ENCODE data around the gene EIF4H. TPM values are rescaled to one million over a fixed set of nuclear protein-coding genes. Genes with fewer than 3 reads are reported as not detected.
"Not testable (repeated sequence)": the region's sequence is repeated elsewhere in the genome, so short reads cannot be mapped to it uniquely, and the experiment has no call there.

EIF4H gene
- 132 TPM for total RNA-seq

DNA sequence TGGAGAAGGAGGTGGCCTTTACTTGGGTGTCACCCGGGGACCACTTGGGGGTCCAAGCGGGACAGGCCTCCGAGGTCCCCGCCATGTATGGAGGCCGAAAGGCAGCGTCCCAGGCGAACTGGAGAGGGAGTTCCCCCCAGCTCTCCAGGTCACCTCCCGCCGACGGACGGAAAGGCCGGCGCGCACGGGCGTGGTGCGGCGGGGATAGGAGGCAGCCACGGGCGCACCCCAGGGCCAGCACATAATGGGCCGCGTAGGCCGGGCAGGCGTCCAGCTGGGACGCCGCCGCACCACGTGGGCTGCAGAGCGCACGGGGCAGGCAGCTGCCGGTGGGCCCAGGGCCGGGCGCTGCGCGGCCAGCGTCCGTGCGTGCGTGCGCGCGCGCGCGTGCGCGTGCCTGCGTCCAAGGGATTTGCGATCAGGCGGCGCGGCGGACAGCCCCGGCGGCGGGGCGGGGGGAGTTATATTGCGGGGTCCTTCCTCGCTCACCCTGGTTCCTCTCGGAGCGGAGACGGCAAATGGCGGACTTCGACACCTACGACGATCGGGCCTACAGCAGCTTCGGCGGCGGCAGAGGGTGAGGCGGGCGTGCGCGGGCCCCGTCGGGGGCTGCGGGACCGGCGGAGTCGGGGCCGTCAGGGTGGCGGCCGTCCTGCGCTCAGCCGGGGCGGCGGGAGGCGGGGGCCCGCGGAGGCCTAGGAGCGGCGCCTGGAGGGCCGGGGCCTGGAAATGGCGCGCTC is at the start of gene EIF4H:
Gene EIF4H, plus strand, starts transcription at position 491 of the 740 bp plus-strand sequence. Its CDS starts 28 bp downstream, at position 519.
- FAIRE-seq (no peak), DNase-seq (ENCODE audit: low spot score in 2 of 2) (peak; percentile 94 to 95)

DNA sequence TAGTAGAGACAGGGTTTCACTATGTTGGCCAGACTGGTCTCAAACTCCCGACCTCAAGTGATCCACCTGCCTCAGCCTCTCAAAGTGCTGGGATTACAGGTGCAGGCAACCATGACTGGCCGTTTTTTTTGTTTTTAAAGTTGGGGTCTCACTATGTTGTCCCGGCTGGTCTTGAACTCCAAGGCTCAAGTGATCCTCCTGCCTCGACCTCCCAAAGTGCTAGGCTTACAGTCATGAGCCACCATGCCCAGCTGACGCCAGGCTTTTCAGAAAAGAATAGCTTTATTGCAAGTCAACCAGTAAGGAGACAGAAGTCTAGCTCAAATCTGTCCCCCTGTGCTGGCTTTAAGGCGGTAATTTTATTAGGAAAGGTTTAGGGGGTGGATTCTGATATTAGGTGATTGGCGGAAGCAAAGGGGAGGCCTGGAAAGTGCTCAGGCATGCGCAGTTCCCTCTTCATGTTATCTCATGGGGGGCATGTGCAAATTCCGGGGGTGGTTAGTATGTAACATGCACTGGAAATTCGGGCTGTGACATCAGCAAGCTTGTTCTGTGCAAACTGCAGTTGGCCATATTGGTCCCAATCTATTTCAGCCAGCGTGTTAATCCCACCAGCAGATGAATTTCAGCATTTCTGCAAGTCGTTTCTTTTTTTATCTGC is 47.8 kb upstream of the EIF4H start:
- DNase-seq (ENCODE audit: low spot score in 2 of 2) (no peak), FAIRE-seq (no peak)

- no peak for FAIRE-seq
- no peak for DNase-seq (ENCODE audit: low spot score in 2 of 2)
Observed at GRCh38 chr7:74129887-74130286, 44.3 kb upstream of the EIF4H start.

- DNase-seq (ENCODE audit: low spot score in 2 of 2) (no peak), FAIRE-seq (no peak)
Observed at GRCh38 chr7:74130518-74130917, 43.6 kb upstream of the EIF4H start.

DNA sequence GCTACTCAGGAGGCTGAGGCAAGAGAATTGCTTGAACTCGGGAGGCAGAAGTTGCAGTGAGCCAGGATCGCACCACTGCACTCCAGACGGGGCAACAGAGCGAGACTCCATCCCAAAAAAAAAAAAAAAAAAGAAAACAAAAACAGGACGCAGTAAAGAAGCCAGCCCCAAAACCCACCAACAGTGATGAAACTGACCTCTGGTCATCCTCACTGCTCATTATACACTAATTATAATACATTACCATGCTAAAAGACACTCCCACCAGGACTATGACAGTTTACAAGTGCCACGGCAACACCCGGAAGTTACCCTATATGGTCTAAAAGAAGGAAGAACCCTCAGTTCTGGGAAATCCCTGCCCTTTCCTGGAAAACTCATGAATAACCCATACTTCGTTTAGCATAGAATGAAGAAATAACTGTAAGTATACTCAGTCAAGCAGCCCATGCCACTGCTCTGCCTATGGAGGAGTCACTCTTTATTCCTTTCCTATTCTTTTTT is 40.0 kb upstream of the EIF4H start:
- FAIRE-seq (no peak), DNase-seq (ENCODE audit: low spot score in 2 of 2) (no peak)

- DNase-seq (ENCODE audit: low spot score in 2 of 2) = no peak
- FAIRE-seq = no peak
Observed at GRCh38 chr7:74138334-74138867, 35.8 kb upstream of the EIF4H start.

DNA sequence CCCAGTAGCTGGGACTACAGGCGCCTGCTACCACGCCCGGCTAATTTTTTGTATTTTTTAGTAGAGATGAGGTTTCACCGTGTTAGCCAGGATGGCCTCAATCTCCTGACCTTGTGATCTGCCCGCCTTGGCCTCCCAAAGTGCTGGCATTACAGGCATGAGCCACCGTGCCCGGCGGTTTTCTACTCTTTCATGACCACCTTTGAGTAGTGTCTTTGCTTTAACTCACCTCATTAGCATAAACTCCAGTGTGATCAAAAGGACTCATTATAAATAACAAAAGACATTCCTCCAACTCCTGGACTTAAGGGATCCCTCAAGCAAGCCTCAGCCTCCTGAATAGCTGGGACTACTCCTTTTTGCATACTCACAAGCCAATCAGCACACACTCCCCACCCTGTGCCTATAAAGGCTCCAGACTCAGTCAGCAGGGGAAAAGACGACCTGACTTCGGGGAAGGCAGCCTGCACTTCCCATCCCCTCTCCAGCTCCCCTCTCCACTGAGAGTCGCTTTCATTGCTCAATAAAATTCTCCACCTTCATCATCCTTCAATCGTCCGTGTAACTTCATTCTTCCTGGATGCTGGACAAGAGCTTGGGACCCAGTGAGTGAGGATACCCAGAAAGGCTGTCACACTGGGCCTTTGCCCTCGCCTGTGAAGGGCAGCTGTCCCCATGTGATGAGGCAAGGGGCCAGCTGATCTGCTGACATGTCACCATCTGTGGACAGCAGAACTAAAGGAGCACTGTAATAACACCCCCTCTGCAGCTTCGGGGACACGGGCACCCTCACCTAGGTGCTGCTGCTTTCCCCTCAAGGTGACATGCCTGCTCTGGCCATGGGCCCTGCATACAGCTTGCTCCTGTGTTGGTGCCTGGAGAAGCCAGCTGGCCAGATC is 35.0 kb upstream of the EIF4H start:
- DNase-seq (ENCODE audit: low spot score in 2 of 2) (no peak), FAIRE-seq (no peak)

GRCh38 chr7:74141705-74142104 is 32.5 kb upstream of the EIF4H start:
- no peak for DNase-seq (ENCODE audit: low spot score in 2 of 2)
- no peak for FAIRE-seq

- FAIRE-seq = no peak
- no peak for DNase-seq (ENCODE audit: low spot score in 2 of 2)
Observed at GRCh38 chr7:74143383-74143782, 30.8 kb upstream of the EIF4H start.

GRCh38 chr7:74148491-74148890 is 25.7 kb upstream of the EIF4H start:
- DNase-seq (ENCODE audit: low spot score in 2 of 2) = no peak
- FAIRE-seq = no peak

DNA sequence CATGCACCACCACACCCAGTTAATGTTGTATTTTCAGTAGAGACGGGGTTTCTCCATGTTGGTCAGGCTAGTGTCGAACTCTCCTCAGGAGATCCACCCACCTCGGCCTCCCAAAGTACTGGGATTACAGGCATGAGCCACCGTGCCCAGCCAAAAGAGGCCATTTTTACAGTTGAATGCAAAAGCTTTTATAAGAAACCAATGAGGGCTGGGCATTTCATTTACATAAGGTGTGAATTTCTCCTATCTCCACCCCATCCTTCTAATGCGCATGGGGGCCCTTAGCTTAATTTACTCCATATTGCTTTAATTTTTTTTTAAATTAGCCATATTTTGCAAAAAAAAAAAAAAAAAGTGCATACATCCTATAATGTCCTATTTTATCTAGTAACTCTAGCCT is 25.1 kb upstream of the EIF4H start:
- DNase-seq (ENCODE audit: low spot score in 2 of 2) (no peak), FAIRE-seq (no peak)

DNA sequence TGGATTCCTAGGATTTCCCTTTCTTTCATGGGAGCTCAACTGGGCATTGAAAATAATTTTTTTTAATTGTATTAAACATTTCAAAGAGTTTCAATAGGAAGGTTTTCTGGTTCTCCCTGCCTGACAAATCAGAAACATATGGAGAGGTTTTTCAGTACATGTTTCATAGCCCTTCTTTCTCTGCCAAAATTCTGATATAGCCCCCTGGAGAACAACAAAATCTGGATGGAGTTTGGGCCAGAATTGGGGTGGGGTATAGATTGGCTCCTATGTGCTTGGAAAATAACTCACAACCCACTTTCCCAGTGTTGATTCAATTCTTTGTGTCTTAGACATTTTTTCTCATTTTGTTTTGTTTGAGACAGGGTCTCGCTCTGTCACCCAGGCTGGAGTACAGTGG is 24.6 kb upstream of the EIF4H start:
- no peak for FAIRE-seq
- DNase-seq (ENCODE audit: low spot score in 2 of 2) = no peak

- DNase-seq (ENCODE audit: low spot score in 2 of 2) (no peak), FAIRE-seq (no peak)
Observed at GRCh38 chr7:74153736-74154135, 20.4 kb upstream of the EIF4H start.

DNA sequence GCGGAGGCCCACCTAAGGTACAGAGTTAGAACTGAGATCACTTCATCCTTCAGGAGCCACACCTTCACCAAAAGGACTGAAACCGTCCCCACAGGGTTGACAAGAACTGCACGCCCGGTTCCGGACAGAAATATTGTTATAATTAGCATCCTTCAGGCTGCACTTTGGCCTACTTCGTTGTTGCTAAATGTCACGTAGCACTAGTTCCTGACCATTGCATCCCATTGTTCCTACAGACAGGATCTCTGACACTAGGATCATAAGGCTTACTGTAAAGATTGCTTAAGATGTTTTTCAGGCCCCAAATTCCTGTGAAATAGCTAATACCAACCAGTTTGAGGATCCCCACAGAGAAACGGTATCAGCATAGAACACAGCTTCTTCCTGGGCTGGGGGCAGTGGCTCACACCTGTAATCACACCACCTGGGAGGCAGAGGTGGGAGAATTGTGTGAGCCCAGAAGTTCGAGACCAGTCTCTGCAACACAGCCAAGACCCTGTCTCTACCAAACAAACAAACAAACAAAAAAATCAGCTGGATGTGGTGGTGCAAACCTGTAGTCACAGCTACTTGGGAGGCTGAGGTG is 18.3 kb upstream of the EIF4H start:
- DNase-seq (ENCODE audit: low spot score in 2 of 2) (no peak), FAIRE-seq (no peak)

- FAIRE-seq (no peak), DNase-seq (ENCODE audit: low spot score in 2 of 2) (no peak)
Observed at GRCh38 chr7:74157605-74158004, 16.6 kb upstream of the EIF4H start.

GRCh38 chr7:74164985-74165456 is 9.1 kb upstream of the EIF4H start:
- DNase-seq (ENCODE audit: low spot score in 2 of 2) = no peak

GRCh38 chr7:74165867-74166593 is 8.1 kb upstream of the EIF4H start:
- no peak for FAIRE-seq
- DNase-seq (ENCODE audit: low spot score in 2 of 2) = no peak

More at GRCh38 chr7:74164985-74165456, 9.1 kb upstream of the EIF4H start:
- no peak for FAIRE-seq

DNA sequence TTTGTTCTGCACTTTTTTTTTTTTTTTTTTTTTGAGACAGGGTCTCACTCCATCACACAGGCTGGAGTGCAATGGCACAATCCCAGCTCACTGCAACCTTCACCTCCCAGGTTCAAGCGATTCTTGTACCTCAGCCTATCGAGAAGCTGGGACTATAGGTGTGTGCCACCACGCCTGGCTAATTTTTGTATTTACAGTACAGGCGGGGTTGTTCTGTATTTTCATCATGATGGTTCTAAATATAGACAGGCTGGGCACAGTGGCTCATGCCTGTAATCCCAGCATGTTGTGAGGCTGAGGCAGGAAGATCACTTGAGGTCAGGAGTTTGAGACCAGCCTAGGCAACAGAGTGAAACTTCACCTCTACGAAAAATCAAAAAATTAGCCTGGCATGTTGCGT is 6.8 kb upstream of the EIF4H start:
- not testable (repeated sequence) for FAIRE-seq; DNase-seq (ENCODE audit: low spot score in 2 of 2)

GRCh38 chr7:74173074-74173473 is 1.1 kb upstream of the EIF4H start:
- FAIRE-seq (no peak), DNase-seq (ENCODE audit: low spot score in 2 of 2) (no peak)

Data from frontal cortex (tissue), 4 donors.